HL-60 (cell line): ENCODE data around the gene NHLRC2.

ENCODE experiments used
- DNase-seq, 2 experiments: peaks; one replicate each; pipeline ENCODE4 v3.0.0-alpha.2; 2010 to 2020; ENCODE audit warnings: low read depth in 1 of 2, low spot score in 1 of 2
- H3K27ac ChIP-seq: fragments of 250-450 bp; sonication (Bioruptor Pico); replicated peaks from 2 replicates; pipeline ENCODE4 v1.5.1; 2020; ENCODE audit warnings: mild to moderate bottlenecking, moderate library complexity
- H3K27me3 ChIP-seq: fragments of 250-450 bp; sonication (Bioruptor Pico); 2 replicates; pipeline ENCODE4 v1.5.1; 2021; ENCODE audit warnings: mild to moderate bottlenecking, moderate library complexity; ENCODE audit not compliant: insufficient read depth, poor library complexity, severe bottlenecking
- H3K4me3 ChIP-seq: replicated peaks from 2 replicates; pipeline ENCODE4 v1.5.1; 2011; ENCODE audit warnings: mild to moderate bottlenecking, control low read depth, low read length; ENCODE audit not compliant: insufficient read depth
- GABPA ChIP-seq: IDR thresholded peaks from 2 replicates; pipeline ENCODE4 v1.6.1; 2012; ENCODE audit warnings: low read depth
- POLR2AphosphoS5 ChIP-seq: IDR thresholded peaks from 2 replicates; pipeline ENCODE4 v1.6.1; 2012; ENCODE audit warnings: low read depth
- SPI1 ChIP-seq: IDR thresholded peaks from 2 replicates; pipeline ENCODE4 v1.6.1; 2012; ENCODE audit warnings: low read depth, mild to moderate bottlenecking, borderline replicate concordance
- TF ChIP-seq, protein P1 (sequence below): IDR thresholded peaks from one replicate; pipeline ENCODE4 v1.5.1; 2011; ENCODE audit warnings: low read length, control low read depth, inconsistent platforms; ENCODE audit not compliant: insufficient read depth
- TF ChIP-seq, protein P2 (sequence below): IDR thresholded peaks from 2 replicates; pipeline ENCODE4 v1.6.1; 2012; ENCODE audit warnings: low read depth; ENCODE audit not compliant: insufficient replicate concordance

Gene NHLRC2

DNA sequence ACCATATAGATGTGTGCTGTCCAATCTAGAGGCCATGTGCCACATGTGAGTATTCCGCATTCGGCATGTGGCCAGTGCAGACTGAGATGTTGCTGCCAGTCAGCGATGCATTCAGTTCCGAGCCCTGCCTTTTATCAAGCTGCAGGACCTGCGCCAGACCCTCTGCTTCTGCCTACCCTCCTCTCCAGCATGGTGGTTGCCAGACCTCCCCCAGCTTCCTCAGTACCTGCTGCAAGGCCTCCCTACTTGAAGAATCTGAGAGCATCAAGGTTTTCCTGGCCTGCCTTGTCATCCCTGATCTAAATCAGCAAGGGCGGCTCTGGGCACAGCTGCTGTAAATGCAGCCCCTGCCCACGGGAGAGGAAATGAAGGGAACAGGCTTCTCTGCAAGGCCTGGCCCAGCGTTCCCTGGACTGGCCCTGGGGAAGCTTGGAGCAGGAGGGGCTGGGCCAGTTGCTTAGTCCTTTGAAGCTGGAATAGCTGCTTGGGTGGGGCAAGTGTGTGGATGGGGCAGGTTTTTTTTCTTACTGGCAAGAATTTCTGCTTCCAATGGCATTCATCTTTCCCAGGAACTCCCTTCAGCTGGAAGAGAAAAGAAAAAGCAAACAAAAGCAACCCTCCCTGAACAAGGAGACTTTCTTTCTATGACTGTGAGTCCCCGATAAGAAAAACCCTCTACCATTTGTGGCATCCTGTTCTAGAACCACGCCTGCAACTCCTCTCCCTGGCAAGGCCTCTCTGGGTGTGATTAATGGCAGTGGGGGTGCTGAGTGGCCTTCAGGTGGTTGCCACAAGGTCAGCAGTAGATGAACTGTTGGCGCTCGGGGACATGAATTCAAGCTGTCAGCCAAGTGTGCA is 93.0 kb downstream of the NHLRC2 start:
- H3K27ac ChIP-seq = no peak overlapping the region
- DNase-seq = no peak
- no peaks in the 10 kb centered on the region for H3K27me3 ChIP-seq
- H3K4me3 ChIP-seq = no peak overlapping the region
- no peak for TF ChIP-seq GABPA
- TF ChIP-seq, protein P1, sequence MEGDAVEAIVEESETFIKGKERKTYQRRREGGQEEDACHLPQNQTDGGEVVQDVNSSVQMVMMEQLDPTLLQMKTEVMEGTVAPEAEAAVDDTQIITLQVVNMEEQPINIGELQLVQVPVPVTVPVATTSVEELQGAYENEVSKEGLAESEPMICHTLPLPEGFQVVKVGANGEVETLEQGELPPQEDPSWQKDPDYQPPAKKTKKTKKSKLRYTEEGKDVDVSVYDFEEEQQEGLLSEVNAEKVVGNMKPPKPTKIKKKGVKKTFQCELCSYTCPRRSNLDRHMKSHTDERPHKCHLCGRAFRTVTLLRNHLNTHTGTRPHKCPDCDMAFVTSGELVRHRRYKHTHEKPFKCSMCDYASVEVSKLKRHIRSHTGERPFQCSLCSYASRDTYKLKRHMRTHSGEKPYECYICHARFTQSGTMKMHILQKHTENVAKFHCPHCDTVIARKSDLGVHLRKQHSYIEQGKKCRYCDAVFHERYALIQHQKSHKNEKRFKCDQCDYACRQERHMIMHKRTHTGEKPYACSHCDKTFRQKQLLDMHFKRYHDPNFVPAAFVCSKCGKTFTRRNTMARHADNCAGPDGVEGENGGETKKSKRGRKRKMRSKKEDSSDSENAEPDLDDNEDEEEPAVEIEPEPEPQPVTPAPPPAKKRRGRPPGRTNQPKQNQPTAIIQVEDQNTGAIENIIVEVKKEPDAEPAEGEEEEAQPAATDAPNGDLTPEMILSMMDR = no peak
- no peak for TF ChIP-seq SPI1
- TF ChIP-seq, protein P2, sequence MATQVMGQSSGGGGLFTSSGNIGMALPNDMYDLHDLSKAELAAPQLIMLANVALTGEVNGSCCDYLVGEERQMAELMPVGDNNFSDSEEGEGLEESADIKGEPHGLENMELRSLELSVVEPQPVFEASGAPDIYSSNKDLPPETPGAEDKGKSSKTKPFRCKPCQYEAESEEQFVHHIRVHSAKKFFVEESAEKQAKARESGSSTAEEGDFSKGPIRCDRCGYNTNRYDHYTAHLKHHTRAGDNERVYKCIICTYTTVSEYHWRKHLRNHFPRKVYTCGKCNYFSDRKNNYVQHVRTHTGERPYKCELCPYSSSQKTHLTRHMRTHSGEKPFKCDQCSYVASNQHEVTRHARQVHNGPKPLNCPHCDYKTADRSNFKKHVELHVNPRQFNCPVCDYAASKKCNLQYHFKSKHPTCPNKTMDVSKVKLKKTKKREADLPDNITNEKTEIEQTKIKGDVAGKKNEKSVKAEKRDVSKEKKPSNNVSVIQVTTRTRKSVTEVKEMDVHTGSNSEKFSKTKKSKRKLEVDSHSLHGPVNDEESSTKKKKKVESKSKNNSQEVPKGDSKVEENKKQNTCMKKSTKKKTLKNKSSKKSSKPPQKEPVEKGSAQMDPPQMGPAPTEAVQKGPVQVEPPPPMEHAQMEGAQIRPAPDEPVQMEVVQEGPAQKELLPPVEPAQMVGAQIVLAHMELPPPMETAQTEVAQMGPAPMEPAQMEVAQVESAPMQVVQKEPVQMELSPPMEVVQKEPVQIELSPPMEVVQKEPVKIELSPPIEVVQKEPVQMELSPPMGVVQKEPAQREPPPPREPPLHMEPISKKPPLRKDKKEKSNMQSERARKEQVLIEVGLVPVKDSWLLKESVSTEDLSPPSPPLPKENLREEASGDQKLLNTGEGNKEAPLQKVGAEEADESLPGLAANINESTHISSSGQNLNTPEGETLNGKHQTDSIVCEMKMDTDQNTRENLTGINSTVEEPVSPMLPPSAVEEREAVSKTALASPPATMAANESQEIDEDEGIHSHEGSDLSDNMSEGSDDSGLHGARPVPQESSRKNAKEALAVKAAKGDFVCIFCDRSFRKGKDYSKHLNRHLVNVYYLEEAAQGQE = no peak
- no peak for TF ChIP-seq POLR2AphosphoS5

DNA sequence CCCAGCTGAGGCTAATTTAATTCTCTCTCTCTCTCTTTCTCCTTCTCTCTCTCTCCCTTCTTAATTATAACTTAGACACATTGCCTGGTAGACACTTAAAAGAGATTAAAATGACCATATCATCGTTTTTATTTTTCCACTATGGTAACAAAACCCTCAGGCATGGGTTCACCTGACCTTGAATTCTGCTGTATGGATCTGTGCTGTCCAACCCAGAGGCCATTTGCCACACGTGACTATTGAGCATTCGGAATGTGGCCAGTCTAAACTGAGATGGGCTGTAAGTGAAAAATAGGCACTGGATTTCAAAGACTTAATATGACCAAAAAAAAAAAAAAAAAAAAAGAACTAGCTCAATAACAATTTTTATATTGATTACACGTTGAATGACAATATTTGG is 93.6 kb downstream of the NHLRC2 start:
- H3K4me3 ChIP-seq = no peak overlapping the region
- TF ChIP-seq SPI1 (no peak), GABPA (no peak), POLR2AphosphoS5 (no peak)
- TF ChIP-seq, protein P1 = no peak
- TF ChIP-seq, protein P2 = no peak
- no peak overlapping the region for H3K27ac ChIP-seq
- no peaks in the 10 kb centered on the region for H3K27me3 ChIP-seq
- DNase-seq = no peak

DNA sequence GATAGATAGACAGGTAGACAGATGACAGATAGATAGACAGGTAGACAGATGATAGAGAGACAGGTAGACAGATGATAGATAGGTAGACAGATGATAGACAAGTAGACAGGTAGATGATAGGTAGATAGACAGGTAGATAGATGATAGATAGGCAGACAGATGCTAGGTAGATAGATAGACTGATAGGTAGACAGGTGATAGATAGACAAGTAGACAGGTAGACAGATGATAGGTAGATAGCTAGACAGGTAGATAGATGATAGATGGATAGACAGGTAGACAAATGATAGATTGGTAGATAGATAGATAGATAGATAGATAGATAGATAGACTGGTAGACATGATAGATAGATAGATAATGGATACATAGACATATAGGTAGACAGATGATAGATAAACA is 95.8 kb downstream of the NHLRC2 start:
- DNase-seq = no peak

More for the DNA sequence above, 95.8 kb downstream of the NHLRC2 start:
- H3K4me3 ChIP-seq = no peak overlapping the region
- H3K27me3 ChIP-seq = no peaks in the 10 kb centered on the region
- H3K27ac ChIP-seq = no peak overlapping the region
- TF ChIP-seq, protein P1 = no peak
- TF ChIP-seq GABPA = no peak
- TF ChIP-seq SPI1 = no peak
- TF ChIP-seq, protein P2 = no peak
- TF ChIP-seq POLR2AphosphoS5 = no peak
